ENCODE measurements around the gene DNAJC7.
"Not testable (repeated sequence)": the region's sequence is repeated elsewhere in the genome, so short reads cannot be mapped to it uniquely, and the experiment has no call there.

DNAJC7 gene

GRCh38 chr17:42017866-42018200, 594 bp upstream of the DNAJC7 start:
- Histone ChIP-seq H3K4me1 (ENCODE audit: insufficient read depth, low read length) (peaks cover 25% of the 10 kb centered on the region), H2AFZ (ENCODE audit: low read depth, low read length) (peak overlapping the region; percentile 54), H3K9me3 (ENCODE audit: low read length) (no peaks in the 10 kb centered on the region), H3K27me3 (ENCODE audit: insufficient read depth, low read length) (no peaks in the 10 kb centered on the region), H3K36me3 (ENCODE audit: insufficient read depth, low read length) (peaks cover 15% of the 10 kb centered on the region), H3K4me3 (ENCODE audit: low read length) (peak overlapping the region; percentile 85)

- Histone ChIP-seq H3K27me3 (ENCODE audit: insufficient read depth, low read length) (no peaks in the 10 kb centered on the region), H3K4me3 (ENCODE audit: low read length) (peak overlapping the region; percentile 85), H3K36me3 (ENCODE audit: insufficient read depth, low read length) (peaks cover 8% of the 10 kb centered on the region), H3K4me1 (ENCODE audit: insufficient read depth, low read length) (peaks cover 24% of the 10 kb centered on the region), H3K9me3 (ENCODE audit: low read length) (no peaks in the 10 kb centered on the region), H2AFZ (ENCODE audit: low read depth, low read length) (peak overlapping the region; percentile 54)
Measured at GRCh38 chr17:42016411-42016831, 818 bp downstream of the DNAJC7 start.

GRCh38 chr17:42013740-42014139, 3.5 kb downstream of the DNAJC7 start:
- not testable (repeated sequence) for H3K27me3 ChIP-seq (ENCODE audit: insufficient read depth, low read length); H2AFZ ChIP-seq (ENCODE audit: low read depth, low read length); H3K4me3 ChIP-seq (ENCODE audit: low read length); H3K9me3 ChIP-seq (ENCODE audit: low read length)
- Histone ChIP-seq H3K36me3 (ENCODE audit: insufficient read depth, low read length) (peaks cover 11% of the 10 kb centered on the region), H3K4me1 (ENCODE audit: insufficient read depth, low read length) (peaks cover 16% of the 10 kb centered on the region)

GRCh38 chr17:42012363-42012762, 4.9 kb downstream of the DNAJC7 start:
- not testable (repeated sequence) for H2AFZ ChIP-seq (ENCODE audit: low read depth, low read length); H3K4me1 ChIP-seq (ENCODE audit: insufficient read depth, low read length); H3K9me3 ChIP-seq (ENCODE audit: low read length); H3K27me3 ChIP-seq (ENCODE audit: insufficient read depth, low read length); H3K4me3 ChIP-seq (ENCODE audit: low read length)
- H3K36me3 ChIP-seq (ENCODE audit: insufficient read depth, low read length): peaks cover 11% of the 10 kb centered on the region

GRCh38 chr17:42010898-42011516, 6.2 kb downstream of the DNAJC7 start:
- no peaks in the 10 kb centered on the region for H3K27me3 ChIP-seq (ENCODE audit: insufficient read depth, low read length)
- no peak overlapping the region for H2AFZ ChIP-seq (ENCODE audit: low read depth, low read length)
- H3K36me3 ChIP-seq (ENCODE audit: insufficient read depth, low read length): peaks cover 11% of the 10 kb centered on the region
- no peak overlapping the region for H3K4me3 ChIP-seq (ENCODE audit: low read length)
- no peaks in the 10 kb centered on the region for H3K9me3 ChIP-seq (ENCODE audit: low read length)
- H3K4me1 ChIP-seq (ENCODE audit: insufficient read depth, low read length): peaks cover 4% of the 10 kb centered on the region

- H3K4me3 ChIP-seq (ENCODE audit: low read length); H2AFZ ChIP-seq (ENCODE audit: low read depth, low read length); H3K27me3 ChIP-seq (ENCODE audit: insufficient read depth, low read length); H3K9me3 ChIP-seq (ENCODE audit: low read length); H3K4me1 ChIP-seq (ENCODE audit: insufficient read depth, low read length): not testable (repeated sequence)
- H3K36me3 ChIP-seq (ENCODE audit: insufficient read depth, low read length): peaks cover 11% of the 10 kb centered on the region
Measured at GRCh38 chr17:42010266-42010680, 7.0 kb downstream of the DNAJC7 start.

GRCh38 chr17:42009170-42009569, 8.1 kb downstream of the DNAJC7 start:
- Histone ChIP-seq H3K4me3 (ENCODE audit: low read length) (no peak overlapping the region), H2AFZ (ENCODE audit: low read depth, low read length) (no peak overlapping the region), H3K9me3 (ENCODE audit: low read length) (no peaks in the 10 kb centered on the region), H3K27me3 (ENCODE audit: insufficient read depth, low read length) (no peaks in the 10 kb centered on the region), H3K4me1 (ENCODE audit: insufficient read depth, low read length) (no peaks in the 10 kb centered on the region), H3K36me3 (ENCODE audit: insufficient read depth, low read length) (peaks cover 11% of the 10 kb centered on the region)

GRCh38 chr17:42005166-42005565, 12.1 kb downstream of the DNAJC7 start:
- H2AFZ ChIP-seq (ENCODE audit: low read depth, low read length): no peak overlapping the region
- H3K4me1 ChIP-seq (ENCODE audit: insufficient read depth, low read length): peaks cover 13% of the 10 kb centered on the region
- no peak overlapping the region for H3K4me3 ChIP-seq (ENCODE audit: low read length)
- no peaks in the 10 kb centered on the region for H3K9me3 ChIP-seq (ENCODE audit: low read length)
- H3K36me3 ChIP-seq (ENCODE audit: insufficient read depth, low read length): peaks cover 38% of the 10 kb centered on the region
- no peaks in the 10 kb centered on the region for H3K27me3 ChIP-seq (ENCODE audit: insufficient read depth, low read length)

- Histone ChIP-seq H3K36me3 (ENCODE audit: insufficient read depth, low read length) (peaks cover 46% of the 10 kb centered on the region), H3K9me3 (ENCODE audit: low read length) (no peaks in the 10 kb centered on the region)
Measured at GRCh38 chr17:42002792-42003301, 14.4 kb downstream of the DNAJC7 start.

GRCh38 chr17:42002175-42002791, 15.0 kb downstream of the DNAJC7 start:
- no peak overlapping the region for H3K4me3 ChIP-seq (ENCODE audit: low read length)
- H3K27me3 ChIP-seq (ENCODE audit: insufficient read depth, low read length): no peaks in the 10 kb centered on the region
- H2AFZ ChIP-seq (ENCODE audit: low read depth, low read length): no peak overlapping the region
- peaks cover 13% of the 10 kb centered on the region for H3K4me1 ChIP-seq (ENCODE audit: insufficient read depth, low read length)
- no peaks in the 10 kb centered on the region for H3K9me3 ChIP-seq (ENCODE audit: low read length)
- peaks cover 52% of the 10 kb centered on the region for H3K36me3 ChIP-seq (ENCODE audit: insufficient read depth, low read length)

More at GRCh38 chr17:42002792-42003301, 14.4 kb downstream of the DNAJC7 start:
- Histone ChIP-seq H3K4me1 (ENCODE audit: insufficient read depth, low read length) (peaks cover 13% of the 10 kb centered on the region), H3K4me3 (ENCODE audit: low read length) (no peak overlapping the region), H2AFZ (ENCODE audit: low read depth, low read length) (no peak overlapping the region), H3K27me3 (ENCODE audit: insufficient read depth, low read length) (no peaks in the 10 kb centered on the region)

- H3K36me3 ChIP-seq (ENCODE audit: insufficient read depth, low read length): peaks cover 57% of the 10 kb centered on the region
- peaks cover 13% of the 10 kb centered on the region for H3K4me1 ChIP-seq (ENCODE audit: insufficient read depth, low read length)
- H2AFZ ChIP-seq (ENCODE audit: low read depth, low read length): no peak overlapping the region
- no peaks in the 10 kb centered on the region for H3K27me3 ChIP-seq (ENCODE audit: insufficient read depth, low read length)
- H3K4me3 ChIP-seq (ENCODE audit: low read length): no peak overlapping the region
- no peaks in the 10 kb centered on the region for H3K9me3 ChIP-seq (ENCODE audit: low read length)
Measured at GRCh38 chr17:42001729-42002128, 15.5 kb downstream of the DNAJC7 start.

GRCh38 chr17:42000413-42001133, 16.7 kb downstream of the DNAJC7 start:
- H3K4me3 ChIP-seq (ENCODE audit: low read length): no peak overlapping the region
- no peaks in the 10 kb centered on the region for H3K27me3 ChIP-seq (ENCODE audit: insufficient read depth, low read length)
- H2AFZ ChIP-seq (ENCODE audit: low read depth, low read length): no peak overlapping the region
- H3K9me3 ChIP-seq (ENCODE audit: low read length): no peaks in the 10 kb centered on the region
- peaks cover 69% of the 10 kb centered on the region for H3K36me3 ChIP-seq (ENCODE audit: insufficient read depth, low read length)
- H3K4me1 ChIP-seq (ENCODE audit: insufficient read depth, low read length): peaks cover 13% of the 10 kb centered on the region

- peaks cover 86% of the 10 kb centered on the region for H3K36me3 ChIP-seq (ENCODE audit: insufficient read depth, low read length)
- peaks cover 10% of the 10 kb centered on the region for H3K4me1 ChIP-seq (ENCODE audit: insufficient read depth, low read length)
- no peak overlapping the region for H2AFZ ChIP-seq (ENCODE audit: low read depth, low read length)
- H3K9me3 ChIP-seq (ENCODE audit: low read length): no peaks in the 10 kb centered on the region
- H3K4me3 ChIP-seq (ENCODE audit: low read length): no peak overlapping the region
- no peaks in the 10 kb centered on the region for H3K27me3 ChIP-seq (ENCODE audit: insufficient read depth, low read length)
Measured at GRCh38 chr17:41998497-41998896, 18.7 kb downstream of the DNAJC7 start.
